ENCODE data around the gene ARSB.

Gene ARSB

DNA sequence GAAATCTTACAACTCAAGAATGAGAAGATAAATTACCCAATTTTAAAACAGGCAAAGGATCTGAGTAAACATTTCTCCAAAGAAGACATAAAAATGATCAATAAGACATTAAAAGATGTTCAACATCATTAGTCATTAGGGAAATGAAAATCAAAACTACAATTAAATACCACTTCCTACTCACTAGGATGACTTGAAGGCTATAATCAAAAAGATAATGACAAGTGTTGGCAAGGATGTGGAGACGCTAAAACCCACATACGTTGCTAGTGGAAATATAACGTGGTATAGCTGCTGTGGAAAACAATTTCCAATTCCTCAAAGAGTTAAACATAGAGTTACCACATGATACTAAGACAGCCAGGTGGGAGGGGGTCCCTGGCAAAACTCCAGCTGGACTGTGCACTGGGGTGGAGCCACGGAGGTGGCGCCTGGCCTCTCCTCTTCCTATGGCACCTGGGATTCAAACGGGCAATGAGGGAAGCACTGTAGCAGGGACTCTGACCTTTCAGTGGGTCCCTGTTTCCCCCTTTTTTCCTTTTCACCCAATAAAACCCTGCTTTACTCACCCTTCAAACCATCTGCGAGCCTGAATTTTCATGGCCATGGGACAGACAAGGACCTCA is 5.9 kb downstream of the ARSB start:
- Histone ChIP-seq H3K36me3 (ENCODE audit: insufficient read depth, low read length) (no peaks in the 10 kb centered on the region), H3K9ac (ENCODE audit: low read length) (no peak overlapping the region), H3K27me3 (ENCODE audit: insufficient read depth, low read length) (no peaks in the 10 kb centered on the region), H3K4me1 (ENCODE audit: insufficient read depth, low read length, severe bottlenecking) (peaks cover 30% of the 10 kb centered on the region), H3K4me3 (ENCODE audit: low read depth, low read length, poor library complexity, severe bottlenecking) (no peak overlapping the region), H3K9me2 (ENCODE audit: low read depth, low read length) (no peaks in the 10 kb centered on the region), H3K79me2 (ENCODE audit: insufficient read depth, low read length) (no peaks in the 10 kb centered on the region), H3K9me3 (ENCODE audit: low read length) (no peaks in the 10 kb centered on the region), H2AFZ (ENCODE audit: low read length) (no peak overlapping the region), H3K27ac (ENCODE audit: low read depth, low read length, poor library complexity, severe bottlenecking) (no peak overlapping the region), H3K4me2 (ENCODE audit: low read length) (no peak overlapping the region), H4K20me1 (ENCODE audit: insufficient read depth, low read length) (no peaks in the 10 kb centered on the region), H3F3A (ENCODE audit: insufficient read depth, low read length) (no peaks in the 10 kb centered on the region)
- TF ChIP-seq, protein P1, sequence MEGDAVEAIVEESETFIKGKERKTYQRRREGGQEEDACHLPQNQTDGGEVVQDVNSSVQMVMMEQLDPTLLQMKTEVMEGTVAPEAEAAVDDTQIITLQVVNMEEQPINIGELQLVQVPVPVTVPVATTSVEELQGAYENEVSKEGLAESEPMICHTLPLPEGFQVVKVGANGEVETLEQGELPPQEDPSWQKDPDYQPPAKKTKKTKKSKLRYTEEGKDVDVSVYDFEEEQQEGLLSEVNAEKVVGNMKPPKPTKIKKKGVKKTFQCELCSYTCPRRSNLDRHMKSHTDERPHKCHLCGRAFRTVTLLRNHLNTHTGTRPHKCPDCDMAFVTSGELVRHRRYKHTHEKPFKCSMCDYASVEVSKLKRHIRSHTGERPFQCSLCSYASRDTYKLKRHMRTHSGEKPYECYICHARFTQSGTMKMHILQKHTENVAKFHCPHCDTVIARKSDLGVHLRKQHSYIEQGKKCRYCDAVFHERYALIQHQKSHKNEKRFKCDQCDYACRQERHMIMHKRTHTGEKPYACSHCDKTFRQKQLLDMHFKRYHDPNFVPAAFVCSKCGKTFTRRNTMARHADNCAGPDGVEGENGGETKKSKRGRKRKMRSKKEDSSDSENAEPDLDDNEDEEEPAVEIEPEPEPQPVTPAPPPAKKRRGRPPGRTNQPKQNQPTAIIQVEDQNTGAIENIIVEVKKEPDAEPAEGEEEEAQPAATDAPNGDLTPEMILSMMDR (IDR thresholded peaks at IDR 0.05; ENCODE audit: low read length) = no peak
- no peak for TF ChIP-seq EZH2 (IDR thresholded peaks at IDR 0.05; ENCODE audit: borderline replicate concordance, low read length)

DNA sequence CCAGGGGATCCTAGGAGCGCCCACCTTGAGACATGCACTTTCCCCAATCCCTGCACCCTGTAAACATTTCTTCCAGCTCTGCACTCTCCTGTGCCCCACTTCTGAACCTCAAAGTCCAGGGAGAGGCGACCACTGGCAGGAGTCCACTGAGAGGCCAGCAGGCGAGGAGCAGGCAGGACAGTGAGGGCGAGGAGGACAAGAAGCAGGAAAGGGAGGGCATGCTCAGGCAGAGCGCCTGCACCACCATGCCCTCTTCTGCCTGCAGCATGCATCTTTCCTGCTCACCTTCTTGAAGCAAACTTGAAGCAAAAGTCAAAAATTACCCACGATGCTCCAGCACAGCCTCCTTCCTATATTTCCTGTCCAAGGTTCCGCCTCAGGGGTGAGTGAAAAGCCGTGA is 10.1 kb downstream of the ARSB start:
- Histone ChIP-seq H3K9ac (ENCODE audit: low read length) (no peak overlapping the region), H3K27ac (ENCODE audit: low read depth, low read length, poor library complexity, severe bottlenecking) (no peak overlapping the region), H3F3A (ENCODE audit: insufficient read depth, low read length) (no peaks in the 10 kb centered on the region), H4K20me1 (ENCODE audit: insufficient read depth, low read length) (no peaks in the 10 kb centered on the region), H3K4me1 (ENCODE audit: insufficient read depth, low read length, severe bottlenecking) (peaks cover 5% of the 10 kb centered on the region), H3K9me3 (ENCODE audit: low read length) (no peaks in the 10 kb centered on the region), H3K36me3 (ENCODE audit: insufficient read depth, low read length) (no peaks in the 10 kb centered on the region), H3K79me2 (ENCODE audit: insufficient read depth, low read length) (no peaks in the 10 kb centered on the region), H3K4me3 (ENCODE audit: low read depth, low read length, poor library complexity, severe bottlenecking) (no peak overlapping the region), H2AFZ (ENCODE audit: low read length) (no peak overlapping the region), H3K4me2 (ENCODE audit: low read length) (no peak overlapping the region), H3K27me3 (ENCODE audit: insufficient read depth, low read length) (no peaks in the 10 kb centered on the region), H3K9me2 (ENCODE audit: low read depth, low read length) (no peaks in the 10 kb centered on the region)
- TF ChIP-seq, protein P1 (IDR thresholded peaks at IDR 0.05; ENCODE audit: low read length) = no peak
- no peak for TF ChIP-seq EZH2 (IDR thresholded peaks at IDR 0.05; ENCODE audit: borderline replicate concordance, low read length)

DNA sequence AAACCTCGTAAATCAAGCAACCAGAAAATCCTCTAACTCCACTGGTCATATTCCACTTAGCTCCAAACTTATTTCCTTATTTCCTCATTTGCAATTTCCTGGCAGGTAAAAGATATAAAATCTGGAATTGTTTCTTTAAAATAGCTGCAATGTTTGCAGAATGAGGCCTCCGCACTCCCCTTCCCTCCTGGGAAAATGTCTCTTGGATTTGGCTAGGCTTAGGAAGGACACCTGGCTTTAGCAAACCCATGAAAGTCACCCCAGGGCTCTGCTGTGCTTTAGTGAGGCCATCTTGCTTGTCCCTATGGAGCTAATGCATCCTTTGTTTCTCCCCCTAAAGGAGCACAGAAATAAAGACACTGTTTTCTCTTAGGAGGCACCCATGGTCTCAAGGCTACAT is 10.5 kb downstream of the ARSB start:
- TF ChIP-seq EZH2 (IDR thresholded peaks at IDR 0.05; ENCODE audit: borderline replicate concordance, low read length) = no peak
- TF ChIP-seq, protein P1 (IDR thresholded peaks at IDR 0.05; ENCODE audit: low read length) = no peak
- Histone ChIP-seq H3K36me3 (ENCODE audit: insufficient read depth, low read length) (no peaks in the 10 kb centered on the region), H3K27ac (ENCODE audit: low read depth, low read length, poor library complexity, severe bottlenecking) (no peak overlapping the region), H3K79me2 (ENCODE audit: insufficient read depth, low read length) (no peaks in the 10 kb centered on the region), H3K4me1 (ENCODE audit: insufficient read depth, low read length, severe bottlenecking) (peaks cover 5% of the 10 kb centered on the region), H3K4me2 (ENCODE audit: low read length) (no peak overlapping the region), H3K4me3 (ENCODE audit: low read depth, low read length, poor library complexity, severe bottlenecking) (no peak overlapping the region), H3F3A (ENCODE audit: insufficient read depth, low read length) (no peaks in the 10 kb centered on the region), H4K20me1 (ENCODE audit: insufficient read depth, low read length) (no peaks in the 10 kb centered on the region), H3K9me3 (ENCODE audit: low read length) (no peaks in the 10 kb centered on the region), H3K9ac (ENCODE audit: low read length) (no peak overlapping the region), H3K27me3 (ENCODE audit: insufficient read depth, low read length) (no peaks in the 10 kb centered on the region), H2AFZ (ENCODE audit: low read length) (no peak overlapping the region), H3K9me2 (ENCODE audit: low read depth, low read length) (no peaks in the 10 kb centered on the region)

Measured in OCI-LY1 (cell line).